ENCODE measurements around the gene TMEM119. TPM values are rescaled to one million over a fixed set of nuclear protein-coding genes. Genes with fewer than 3 reads are reported as not detected.

The TMEM119 gene
- total RNA-seq, 1 donor from 2014 or later = 27.2 TPM

DNA sequence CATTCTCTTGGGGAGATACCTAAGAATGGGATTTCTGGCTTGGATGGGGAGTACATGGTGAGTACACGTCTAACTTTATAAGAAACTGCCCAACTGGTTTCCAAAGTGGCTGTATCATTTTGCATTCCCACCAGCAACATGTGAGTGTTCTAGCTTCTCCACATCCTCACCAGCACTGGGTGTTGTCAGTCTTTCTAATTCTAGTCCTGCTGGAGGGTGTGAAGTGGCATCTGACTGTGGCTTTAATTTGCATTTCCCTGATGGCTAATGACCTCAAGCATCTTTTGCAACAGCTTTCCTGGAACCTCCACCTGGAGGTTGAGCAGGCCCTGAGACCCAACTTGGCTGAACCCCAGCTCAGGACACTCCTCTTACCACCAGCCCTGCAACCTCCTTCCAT is 18.0 kb upstream of the TMEM119 start:
- Mint-ChIP-seq H3K27me3 (peaks cover 9% of the 10 kb centered on the region), H3K27ac (no peak overlapping the region), H3K4me1 (ENCODE audit: unreplicated experiment) (peaks cover 19% of the 10 kb centered on the region), H3K9me3 (no peaks in the 10 kb centered on the region), H3K4me3 (no peak overlapping the region), H3K36me3 (no peaks in the 10 kb centered on the region)
- DNase-seq (ENCODE audit: extremely low spot score, unreplicated experiment) = no peak
- TF ChIP-seq CTCF (conservative IDR thresholded peaks at IDR 0.05) = no peak

DNA sequence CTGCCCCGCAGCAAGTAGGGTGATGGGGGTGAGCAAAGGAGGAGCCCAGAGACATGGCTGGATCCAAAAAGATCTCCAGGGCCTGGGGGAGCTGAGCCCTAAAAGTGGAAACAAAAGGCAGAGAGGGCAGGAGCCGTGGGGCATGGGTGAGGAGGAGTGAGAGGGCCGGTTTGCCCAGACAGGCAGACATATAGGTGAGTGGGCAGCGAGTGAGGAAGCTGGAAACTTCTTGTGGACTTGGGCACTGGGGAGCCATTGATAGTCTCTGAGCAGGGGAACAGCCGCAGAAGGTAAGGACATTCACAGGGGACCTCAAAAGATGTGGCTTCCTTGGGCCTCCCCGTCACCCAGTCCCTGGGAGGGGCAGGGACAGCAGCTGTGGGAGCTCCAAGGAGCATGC is 16.8 kb upstream of the TMEM119 start:
- TF ChIP-seq CTCF (conservative IDR thresholded peaks at IDR 0.05) = no peak
- H3K27ac Mint-ChIP-seq = no peak overlapping the region
- no peaks in the 10 kb centered on the region for H3K9me3 Mint-ChIP-seq
- peaks cover 10% of the 10 kb centered on the region for H3K27me3 Mint-ChIP-seq
- H3K36me3 Mint-ChIP-seq = no peaks in the 10 kb centered on the region
- no peak for DNase-seq (ENCODE audit: extremely low spot score, unreplicated experiment)
- H3K4me1 Mint-ChIP-seq (ENCODE audit: unreplicated experiment) = peaks cover 14% of the 10 kb centered on the region
- no peak overlapping the region for H3K4me3 Mint-ChIP-seq

DNA sequence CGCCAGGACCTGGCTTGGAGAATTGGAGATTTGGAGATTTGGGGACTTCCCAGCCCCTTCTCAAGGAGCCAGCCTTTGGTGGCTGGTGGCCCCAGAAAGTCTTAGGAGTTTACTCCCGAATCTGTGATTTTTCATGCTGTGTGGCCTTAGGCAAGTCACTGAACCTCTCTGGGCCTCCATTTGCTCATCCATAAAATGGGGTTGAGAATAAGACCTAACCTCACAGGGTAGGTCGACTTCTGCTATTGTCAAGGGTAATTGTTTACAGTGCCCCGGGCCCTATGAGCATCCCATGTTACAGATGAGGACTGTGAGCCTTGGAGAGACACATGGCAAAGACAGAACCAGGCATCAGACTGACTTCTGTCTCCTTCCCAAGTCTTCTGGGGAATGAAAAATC is 16.2 kb upstream of the TMEM119 start:
- Mint-ChIP-seq H3K9me3 (no peaks in the 10 kb centered on the region), H3K27me3 (peaks cover 9% of the 10 kb centered on the region), H3K4me3 (no peak overlapping the region), H3K4me1 (ENCODE audit: unreplicated experiment) (peaks cover 12% of the 10 kb centered on the region), H3K36me3 (no peaks in the 10 kb centered on the region), H3K27ac (no peak overlapping the region)
- no peak for TF ChIP-seq CTCF (conservative IDR thresholded peaks at IDR 0.05)
- no peak for DNase-seq (ENCODE audit: extremely low spot score, unreplicated experiment)

DNA sequence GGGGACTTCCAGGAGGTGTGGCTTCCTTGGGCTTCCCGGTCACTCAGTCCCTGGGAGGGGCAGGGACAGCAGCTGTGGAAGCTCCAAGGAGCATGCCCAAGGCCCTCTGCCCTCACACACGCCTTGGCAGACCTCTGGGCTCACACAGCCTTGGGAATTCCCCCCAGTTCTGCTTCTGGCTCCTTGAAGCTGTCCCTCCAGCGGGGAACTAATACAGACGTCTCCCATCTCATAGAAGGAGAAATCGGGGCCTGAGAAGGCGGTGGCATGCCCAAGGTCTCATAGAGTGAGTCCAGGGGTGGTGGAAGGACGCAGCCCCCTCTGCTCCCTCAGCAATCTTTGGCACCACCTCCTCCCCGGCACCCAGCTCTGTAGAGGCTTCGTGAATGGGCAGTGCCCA is 15.7 kb upstream of the TMEM119 start:
- Mint-ChIP-seq H3K4me3 (no peak overlapping the region), H3K9me3 (no peaks in the 10 kb centered on the region), H3K27me3 (peaks cover 9% of the 10 kb centered on the region), H3K36me3 (no peaks in the 10 kb centered on the region), H3K27ac (no peak overlapping the region), H3K4me1 (ENCODE audit: unreplicated experiment) (peaks cover 12% of the 10 kb centered on the region)
- DNase-seq (ENCODE audit: extremely low spot score, unreplicated experiment) = no peak
- TF ChIP-seq CTCF (conservative IDR thresholded peaks at IDR 0.05) = no peak

DNA sequence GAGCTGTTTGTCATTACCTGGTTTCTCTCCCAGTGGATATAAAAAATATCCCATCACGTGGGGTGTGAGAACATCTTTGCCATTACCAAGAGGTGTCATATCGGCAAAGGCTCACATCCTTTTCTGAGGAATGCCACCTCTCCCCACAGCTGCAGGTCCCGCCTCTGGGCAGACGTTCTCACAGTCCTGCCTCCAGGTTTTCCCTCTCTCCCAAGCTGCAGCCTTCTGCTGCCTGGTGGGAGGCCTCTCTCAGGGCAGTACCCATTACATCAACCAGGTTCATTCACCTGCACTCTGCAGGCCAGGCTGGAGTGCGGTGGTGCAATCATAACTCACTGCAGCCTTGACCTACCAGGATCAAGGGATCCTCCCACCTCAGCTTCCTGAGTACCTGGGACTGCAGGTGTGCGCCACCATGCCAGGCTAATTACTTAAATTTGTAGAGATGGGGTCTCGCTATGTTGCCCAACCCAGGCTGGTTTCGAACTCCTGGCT is 15.0 kb upstream of the TMEM119 start:
- no peak overlapping the region for H3K4me3 Mint-ChIP-seq

More for the DNA sequence above, 15.0 kb upstream of the TMEM119 start:
- H3K36me3 Mint-ChIP-seq = no peaks in the 10 kb centered on the region
- no peak for TF ChIP-seq CTCF (conservative IDR thresholded peaks at IDR 0.05)
- H3K9me3 Mint-ChIP-seq = no peaks in the 10 kb centered on the region
- DNase-seq (ENCODE audit: extremely low spot score, unreplicated experiment) = no peak
- peaks cover 7% of the 10 kb centered on the region for H3K4me1 Mint-ChIP-seq (ENCODE audit: unreplicated experiment)
- peaks cover 9% of the 10 kb centered on the region for H3K27me3 Mint-ChIP-seq
- H3K27ac Mint-ChIP-seq = no peak overlapping the region

Data from type B pancreatic cell (in vitro differentiated cells).